HG03460 (cell line): ENCODE results near the gene PAXX.
A peak's percentile ranks its signal among the peaks of the same experiment; 100 is the strongest.
"Not testable (repeated sequence)": the region's sequence is repeated elsewhere in the genome, so short reads cannot be mapped to it uniquely, and the experiment has no call there.

Experiments
- ATAC-seq: cut with Tn5 transposase; IDR thresholded peaks from one replicate; pipeline ENCODE4 v1.9.1; 2021; ENCODE audit not compliant: unreplicated experiment

Gene PAXX

GRCh38 chr9:137000177-137000930 lies 8.1 kb downstream of the PAXX start:
- peak; percentile 64 for ATAC-seq

GRCh38 chr9:137001857-137002645 lies 9.8 kb downstream of the PAXX start:
- no peak for ATAC-seq

GRCh38 chr9:137002646-137003041 lies 10.4 kb downstream of the PAXX start:
- ATAC-seq, result no peak

GRCh38 chr9:137004285-137004684 lies 12.1 kb downstream of the PAXX start:
- not testable (repeated sequence) for ATAC-seq

- ATAC-seq, result no peak
Observed at GRCh38 chr9:137006116-137007003, 14.1 kb downstream of the PAXX start.

- no peak for ATAC-seq
Observed at GRCh38 chr9:137007108-137007815, 15.0 kb downstream of the PAXX start.

- no peak for ATAC-seq
Observed at GRCh38 chr9:137007816-137008270, 15.6 kb downstream of the PAXX start.

- ATAC-seq, result no peak
Observed at GRCh38 chr9:137008312-137008711, 16.1 kb downstream of the PAXX start.

GRCh38 chr9:137009217-137009616 lies 17.0 kb downstream of the PAXX start:
- ATAC-seq, result no peak

GRCh38 chr9:137009938-137010732 lies 17.9 kb downstream of the PAXX start:
- no peak for ATAC-seq

GRCh38 chr9:137011156-137011555 lies 18.9 kb downstream of the PAXX start:
- no peak for ATAC-seq

- ATAC-seq, result no peak
Observed at GRCh38 chr9:137011907-137012675, 19.9 kb downstream of the PAXX start.

GRCh38 chr9:137012694-137013570 lies 20.7 kb downstream of the PAXX start:
- no peak for ATAC-seq

GRCh38 chr9:137013571-137013940 lies 21.3 kb downstream of the PAXX start:
- ATAC-seq, result no peak

- no peak for ATAC-seq
Observed at GRCh38 chr9:137014166-137014565, 21.9 kb downstream of the PAXX start.

- ATAC-seq, result no peak
Observed at GRCh38 chr9:137014776-137015539, 22.7 kb downstream of the PAXX start.

- ATAC-seq, result no peak
Observed at GRCh38 chr9:137015540-137015930, 23.3 kb downstream of the PAXX start.
